ENCODE measurements around the gene C6orf132. TPM values are rescaled to one million over a fixed set of nuclear protein-coding genes. Genes with fewer than 3 reads are reported as not detected.

The C6orf132 gene
- total and polyA plus RNA-seq, 2 of the 4 experiments (the other 2 are of a cell fraction): 0.72 to 1.7 TPM

GRCh38 chr6:42162384-42162783 is 20.0 kb upstream of the C6orf132 start:
- Histone ChIP-seq H2BK20ac (ENCODE audit: low read depth, low read length) (no peak overlapping the region), H3K18ac (ENCODE audit: low read depth, low read length) (no peak overlapping the region), H2AK9ac (replicated peaks; ENCODE audit: low read depth, low read length, poor library complexity) (no peak overlapping the region), H2BK15ac (ENCODE audit: low read depth, low read length) (no peak overlapping the region), H3K27me3 (ENCODE audit: control insufficient read depth, insufficient read depth, low read length) (peaks cover 7% of the 10 kb centered on the region), H3K14ac (replicated peaks; ENCODE audit: low read depth, low read length) (no peak overlapping the region), H3K9me3 (ENCODE audit: control insufficient read depth, insufficient read depth, low read length) (no peaks in the 10 kb centered on the region), H2AFZ (replicated peaks; ENCODE audit: low read length, poor library complexity) (no peak overlapping the region), H3K4me1 (ENCODE audit: control insufficient read depth, insufficient read depth, low read length) (peaks cover 12% of the 10 kb centered on the region), H4K91ac (ENCODE audit: insufficient read depth, low read depth, low read length) (no peak overlapping the region), H2AK5ac (ENCODE audit: low read depth, low read length) (no peak overlapping the region), H2BK120ac (ENCODE audit: low read depth, low read length) (no peak overlapping the region), H3K56ac (ENCODE audit: extremely low read depth, insufficient read depth, low read length) (no peak overlapping the region), H3K4me2 (ENCODE audit: low read depth, low read length) (no peak overlapping the region), H4K8ac (ENCODE audit: low read depth in 2 of 2, low read length in 2 of 2) (no peak overlapping the region), H3K23ac (ENCODE audit: low read depth, low read length) (no peak overlapping the region), H3K4me3 (ENCODE audit: insufficient read depth, low read depth, low read length) (no peak overlapping the region), H3K4ac (ENCODE audit: low read depth, low read length) (no peak overlapping the region), H3K9ac (ENCODE audit: low read depth, low read length) (no peak overlapping the region), H3K9me1 (ENCODE audit: insufficient read depth, low read length) (no peaks in the 10 kb centered on the region), H3K79me1 (ENCODE audit: low read depth in 1 of 2, low read length in 2 of 2) (no peaks in the 10 kb centered on the region), H3K27ac (ENCODE audit: insufficient read depth, low read length) (no peak overlapping the region), H4K5ac (ENCODE audit: low read depth, low read length) (no peak overlapping the region), H4K20me1 (ENCODE audit: insufficient read depth, low read length) (no peaks in the 10 kb centered on the region), H3K36me3 (ENCODE audit: control insufficient read depth, insufficient read depth, low read length) (no peaks in the 10 kb centered on the region), H2BK5ac (ENCODE audit: low read depth, low read length, poor library complexity, severe bottlenecking) (no peak overlapping the region)
- ChIA-PET CTCF (no interaction called here), POLR2A (ENCODE audit: unreplicated experiment) (no interaction called here)
- ATAC-seq (ENCODE audit: low read depth) (no peak), DNase-seq (no peak)
- intact Hi-C loops (cut with micrococcal nuclease) (loop anchor here (10.0 kb wide), 1 partner anchor 378 kb away; the partner anchor contains the start of genes PRICKLE4 and TOMM6), in situ Hi-C loops (cut with MboI; ENCODE audit: low sequenced_read_pairs) (no loop called here), dilution Hi-C loops (cut with HindIII; ENCODE audit: low sequenced_read_pairs, unreplicated experiment) (no loop called here)
- TF ChIP-seq CEBPB (IDR thresholded peaks at IDR 0.05; ENCODE audit: low read depth, low read length) (no peak), RFX5 (IDR thresholded peaks at IDR 0.05; ENCODE audit: low read depth, low read length) (no peak), BHLHE40 (IDR thresholded peaks at IDR 0.05; ENCODE audit: low read depth, low read length) (no peak), MXI1 (IDR thresholded peaks at IDR 0.05; ENCODE audit: borderline replicate concordance, low read depth, low read length) (no peak), USF2 (IDR thresholded peaks at IDR 0.05; ENCODE audit: low read depth, low read length) (no peak), FOS (IDR thresholded peaks at IDR 0.05; ENCODE audit: low read depth, low read length) (no peak), NFE2L2 (IDR thresholded peaks at IDR 0.05; ENCODE audit: low read depth, low read length) (no peak), RCOR1 (IDR thresholded peaks at IDR 0.05; ENCODE audit: insufficient replicate concordance, low read length) (no peak), ELK1 (IDR thresholded peaks at IDR 0.05; ENCODE audit: borderline replicate concordance, low read depth, low read length) (no peak), MAZ (IDR thresholded peaks at IDR 0.05; ENCODE audit: borderline replicate concordance, low read depth, low read length) (no peak), CHD1 (IDR thresholded peaks at IDR 0.05; ENCODE audit: low read depth, low read length) (no peak), SMC3 (IDR thresholded peaks at IDR 0.05; ENCODE audit: low read depth, low read length) (no peak), POLR2A (IDR thresholded peaks at IDR 0.05; ENCODE audit: low read depth, low read length) (no peak), MAFK (IDR thresholded peaks at IDR 0.05; ENCODE audit: low read depth, low read length) (no peak), CTCF (conservative IDR thresholded peaks at IDR 0.05; ENCODE audit: low read depth, low read length) (no peak), RAD21 (IDR thresholded peaks at IDR 0.05; ENCODE audit: low read length) (no peak)
- BruUV-seq (replicated peaks): no TSS peak
- WGBS, 2 experiments (ENCODE audit: extremely low coverage in 2 of 2, insufficient read length in 1 of 2): no CpG with 5 or more reads among the region's 7 CpGs

Data from IMR-90 (cell line).